B cell (primary cell): ENCODE data around the gene CAMTA1. TPM values are rescaled to one million over a fixed set of nuclear protein-coding genes. Genes with fewer than 3 reads are reported as not detected.

Source experiments
- ATAC-seq: fragments of 200-7000 bp; cut with Tn5 transposase; one replicate; pipeline ENCODE4 v1.10.0; 2021; ENCODE audit warnings: low read depth, mild to moderate bottlenecking, moderate number of reproducible peaks, moderate library complexity
- CTCF ChIA-PET: fragments of 350-600 bp; sonication (Branson Sonifier 250); formaldehyde crosslinking; loops from one replicate; lab custom pipeline; 2021; ENCODE audit warnings: antibody characterized with exemption, inconsistent platforms; lab: Charles Lee
- POLR2A ChIA-PET: fragments of 350-600 bp; sonication (Branson Sonifier 250); formaldehyde crosslinking; loops from one replicate; lab custom pipeline; 2021; ENCODE audit warnings: antibody characterized with exemption; lab: Charles Lee
- DNase-seq: peaks from one replicate; pipeline ENCODE4 v3.0.0; 2013
- H2AFZ ChIP-seq: 2 replicates; pipeline ENCODE4 v1.6.1; 2012; ENCODE audit warnings: mild to moderate bottlenecking, low read depth, low read length; ENCODE audit not compliant: insufficient read depth, poor library complexity, severe bottlenecking
- H3K27ac ChIP-seq, 2 donors: 1 replicate in 1 of 2; 2 replicates in 1 of 2; pipeline ENCODE4 v1.5.1; 2012 to 2013; ENCODE audit warnings: low read length in 2 of 2, mild to moderate bottlenecking in 2 of 2, moderate library complexity in 1 of 2
- H3K27me3 ChIP-seq, 4 experiments: fragments of 200-600 bp in 1 of 4; sonication (generic) in 1 of 4; replicated peaks in 1 of 4; 1 replicate in 2 of 4; 2 replicates in 2 of 4; pipeline versions ENCODE4 v1.6.1 to v1.7.0; 2013 to 2016; ENCODE audit warnings: low read length in 3 of 4, mild to moderate bottlenecking in 2 of 4, mixed read lengths in 1 of 4, moderate library complexity in 1 of 4; ENCODE audit not compliant: insufficient read depth in 4 of 4, control insufficient read depth in 3 of 4; ENCODE audit errors: control extremely low read depth in 1 of 4
- H3K36me3 ChIP-seq, 2 experiments: replicated peaks in 1 of 2; 1 replicate in 1 of 2; 2 replicates in 1 of 2; pipeline versions ENCODE4 v1.6.1 to v1.7.1; 2013; ENCODE audit warnings: low read length in 1 of 2; ENCODE audit not compliant: insufficient read depth in 2 of 2, control insufficient read depth in 1 of 2; ENCODE audit errors: control extremely low read depth in 1 of 2, extremely low read depth in 1 of 2
- H3K4me1 ChIP-seq, 2 donors: fragments of 200-600 bp in 1 of 2; sonication (generic) in 1 of 2; 1 replicate in 1 of 2; 2 replicates in 1 of 2; pipeline versions ENCODE4 v1.5.1 to v1.6.1; 2013 to 2017; ENCODE audit warnings: low read length in 2 of 2; ENCODE audit not compliant: control insufficient read depth in 2 of 2, insufficient read depth in 2 of 2
- H3K4me2 ChIP-seq: replicated peaks from 2 replicates; pipeline ENCODE3; 2012; ENCODE audit warnings: mild to moderate bottlenecking, low read depth, low read length; ENCODE audit not compliant: poor library complexity, severe bottlenecking
- H3K4me3 ChIP-seq, 5 experiments: fragments of 200-600 bp in 1 of 5; sonication (generic) in 1 of 5; 1 replicate in 3 of 5; 2 replicates in 2 of 5; pipeline versions ENCODE4 v1.5.1 to v1.7.0; 2011 to 2016; ENCODE audit warnings: low read length in 4 of 5, mild to moderate bottlenecking in 4 of 5, low read depth in 2 of 5, control low read depth in 1 of 5, moderate library complexity in 1 of 5; ENCODE audit not compliant: insufficient read depth in 1 of 5; ENCODE audit errors: control extremely low read depth in 1 of 5, extremely low read depth in 1 of 5
- H3K79me2 ChIP-seq: fragments of 200-600 bp; sonication (generic); one replicate; pipeline ENCODE4 v1.6.0; 2016; ENCODE audit warnings: low read length; ENCODE audit not compliant: control insufficient read depth, insufficient read depth
- H3K9ac ChIP-seq: fragments of 200-600 bp; sonication (generic); 2 replicates; pipeline ENCODE4 v1.6.1; 2017; ENCODE audit warnings: mild to moderate bottlenecking, low read length, moderate library complexity
- H3K9me3 ChIP-seq, 3 donors: one replicate each; pipeline versions ENCODE4 v1.6.1 to v1.7.1; 2013; ENCODE audit warnings: low read length in 2 of 3; ENCODE audit not compliant: control insufficient read depth in 2 of 3, insufficient read depth in 1 of 3; ENCODE audit errors: control extremely low read depth in 1 of 3
- H4K20me1 ChIP-seq: 2 replicates; pipeline ENCODE4 v1.6.0; 2012; ENCODE audit warnings: mild to moderate bottlenecking, low read length; ENCODE audit not compliant: insufficient read depth, control insufficient read depth, poor library complexity, severe bottlenecking
- H3K27ac Mint-ChIP-seq: one replicate; pipeline ENCODE4 v1.8.0; 2021; ENCODE audit warnings: mixed read lengths
- H3K27me3 Mint-ChIP-seq: one replicate; pipeline ENCODE4 v1.8.0; 2021; ENCODE audit warnings: mixed read lengths
- H3K4me1 Mint-ChIP-seq: one replicate; pipeline ENCODE4 v1.8.0; 2021; ENCODE audit warnings: mixed read lengths
- H3K4me3 Mint-ChIP-seq: one replicate; pipeline ENCODE4 v1.8.0; 2021; ENCODE audit warnings: mixed read lengths
- H3K9me3 Mint-ChIP-seq: one replicate; pipeline ENCODE4 v1.8.0; 2022; ENCODE audit warnings: mixed read lengths; ENCODE audit not compliant: insufficient read depth
- EZH2 ChIP-seq: IDR thresholded peaks from 2 replicates; pipeline ENCODE4 v1.6.1; 2012; ENCODE audit warnings: borderline replicate concordance, low read depth, mild to moderate bottlenecking, moderate library complexity, low read length; ENCODE audit not compliant: insufficient read depth, poor library complexity, severe bottlenecking
- WGBS: methylation state at CpG from one replicate; pipeline ENCODE4 v1.1.5; 2013; ENCODE audit warnings: missing lambda C conversion rate; ENCODE audit not compliant: insufficient coverage; 5-methylcytosine and 5-hydroxymethylcytosine counted together
- intact Hi-C: fragments of 100-400 bp; cut with micrococcal nuclease; formaldehyde crosslinking; loops from one replicate; pipeline ENCODE4 v1.10.0; 2022
- polyA plus RNA-seq: library from polyadenylated mRNA; depleted of rRNA; stranded (reverse); fragments of >200 nt; gene quantifications from 2 replicates; pipeline ENCODE4 v1.2.3, GENCODE V29; 2012
- total RNA-seq, 2 donors: library from RNA; stranded (reverse); fragments of 120-200 nt in 1 of 2; gene quantifications; 1 replicate in 1 of 2; 2 replicates in 1 of 2; pipeline versions ENCODE4 v1.2.3 to v1.2.4, GENCODE V29; 2013 to 2022
- TF ChIP-seq, protein P1 (sequence below): fragments of 200-600 bp; IDR thresholded peaks from one replicate; pipeline ENCODE4 v1.8.0; 2022; ENCODE audit warnings: antibody characterized with exemption, mild to moderate bottlenecking

CAMTA1 gene
- total and polyA plus RNA-seq, 2 donors (not counting 1 experiment from before 2014, with no cell fraction given) = 42.2 to 45.7 TPM

DNA sequence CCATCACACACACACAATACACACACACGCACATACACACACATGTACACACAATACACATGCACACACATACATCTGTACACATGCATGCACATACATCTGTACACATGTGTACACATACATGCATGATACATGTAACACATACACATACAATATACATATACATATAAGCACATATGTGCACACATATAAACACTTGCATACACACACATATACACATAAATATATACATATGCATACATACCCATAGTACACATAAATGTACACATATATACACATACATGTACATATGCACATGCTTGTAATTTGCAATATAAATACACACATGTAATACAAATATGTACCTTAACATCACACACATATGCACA lies 703.2 kb downstream of the CAMTA1 start:
- Mint-ChIP-seq H3K4me3 (no peak overlapping the region), H3K9me3 (peaks cover 2% of the 10 kb centered on the region), H3K27me3 (no peaks in the 10 kb centered on the region), H3K4me1 (no peaks in the 10 kb centered on the region), H3K27ac (no peak overlapping the region)
- Histone ChIP-seq H3K4me3 (no peak overlapping the region), H3K27ac (no peak overlapping the region), H3K9me3 (no peaks in the 10 kb centered on the region), H3K4me2 (no peak overlapping the region), H3K9ac (no peak overlapping the region), H2AFZ (no peak overlapping the region), H4K20me1 (no peaks in the 10 kb centered on the region), H3K4me1 (no peaks in the 10 kb centered on the region), H3K79me2 (no peaks in the 10 kb centered on the region), H3K36me3 (no peaks in the 10 kb centered on the region), H3K27me3 (no peaks in the 10 kb centered on the region)
- DNase-seq = no peak
- intact Hi-C loops = no loop called here
- POLR2A ChIA-PET = no interaction called here
- WGBS = 88% methylated on average over 1 of the region's 1 CpG
- ATAC-seq = no peak
- TF ChIP-seq, protein P1, sequence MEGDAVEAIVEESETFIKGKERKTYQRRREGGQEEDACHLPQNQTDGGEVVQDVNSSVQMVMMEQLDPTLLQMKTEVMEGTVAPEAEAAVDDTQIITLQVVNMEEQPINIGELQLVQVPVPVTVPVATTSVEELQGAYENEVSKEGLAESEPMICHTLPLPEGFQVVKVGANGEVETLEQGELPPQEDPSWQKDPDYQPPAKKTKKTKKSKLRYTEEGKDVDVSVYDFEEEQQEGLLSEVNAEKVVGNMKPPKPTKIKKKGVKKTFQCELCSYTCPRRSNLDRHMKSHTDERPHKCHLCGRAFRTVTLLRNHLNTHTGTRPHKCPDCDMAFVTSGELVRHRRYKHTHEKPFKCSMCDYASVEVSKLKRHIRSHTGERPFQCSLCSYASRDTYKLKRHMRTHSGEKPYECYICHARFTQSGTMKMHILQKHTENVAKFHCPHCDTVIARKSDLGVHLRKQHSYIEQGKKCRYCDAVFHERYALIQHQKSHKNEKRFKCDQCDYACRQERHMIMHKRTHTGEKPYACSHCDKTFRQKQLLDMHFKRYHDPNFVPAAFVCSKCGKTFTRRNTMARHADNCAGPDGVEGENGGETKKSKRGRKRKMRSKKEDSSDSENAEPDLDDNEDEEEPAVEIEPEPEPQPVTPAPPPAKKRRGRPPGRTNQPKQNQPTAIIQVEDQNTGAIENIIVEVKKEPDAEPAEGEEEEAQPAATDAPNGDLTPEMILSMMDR = no peak
- no peak for TF ChIP-seq EZH2
- CTCF ChIA-PET = no interaction called here

DNA sequence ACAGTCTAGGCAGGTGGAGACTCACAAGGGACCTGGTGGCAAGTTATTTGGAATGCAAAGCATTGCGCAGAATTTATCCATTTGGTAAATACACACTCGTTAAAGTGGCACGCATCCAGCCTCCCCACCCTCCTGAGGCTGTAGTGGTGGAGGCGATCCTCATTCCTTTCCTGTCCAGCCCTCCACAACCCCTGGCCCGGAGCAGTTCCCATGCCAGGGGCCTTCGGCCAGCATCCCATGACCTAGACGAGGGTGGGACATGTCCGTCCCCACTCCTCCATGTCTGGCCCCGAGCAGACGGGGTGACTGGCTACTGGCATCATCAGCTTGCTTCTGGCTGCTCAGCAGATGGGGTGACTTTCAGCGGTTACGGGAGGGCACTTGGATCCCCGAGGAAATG lies 704.3 kb downstream of the CAMTA1 start:
- H3K9me3 Mint-ChIP-seq = peaks cover 2% of the 10 kb centered on the region
- Histone ChIP-seq H4K20me1 (no peaks in the 10 kb centered on the region), H3K36me3 (no peaks in the 10 kb centered on the region), H3K9ac (no peak overlapping the region), H3K4me2 (no peak overlapping the region), H3K4me3 (no peak overlapping the region), H3K9me3 (no peaks in the 10 kb centered on the region), H3K27me3 (no peaks in the 10 kb centered on the region), H2AFZ (no peak overlapping the region), H3K27ac (no peak overlapping the region), H3K4me1 (no peaks in the 10 kb centered on the region), H3K79me2 (no peaks in the 10 kb centered on the region)
- POLR2A ChIA-PET = no interaction called here
- 90% methylated on average over 13 of the region's 13 CpGs for WGBS
- no peak overlapping the region for H3K27ac Mint-ChIP-seq
- DNase-seq = no peak
- TF ChIP-seq, protein P1 = no peak
- no peaks in the 10 kb centered on the region for H3K4me1 Mint-ChIP-seq
- H3K27me3 Mint-ChIP-seq = no peaks in the 10 kb centered on the region
- CTCF ChIA-PET = no interaction called here
- no peak overlapping the region for H3K4me3 Mint-ChIP-seq
- no peak for ATAC-seq
- intact Hi-C loops = no loop called here
